ENCODE measurements around the gene CDK5RAP2.
"Not testable (repeated sequence)": the region's sequence is repeated elsewhere in the genome, so short reads cannot be mapped to it uniquely, and the experiment has no call there.

DNA sequence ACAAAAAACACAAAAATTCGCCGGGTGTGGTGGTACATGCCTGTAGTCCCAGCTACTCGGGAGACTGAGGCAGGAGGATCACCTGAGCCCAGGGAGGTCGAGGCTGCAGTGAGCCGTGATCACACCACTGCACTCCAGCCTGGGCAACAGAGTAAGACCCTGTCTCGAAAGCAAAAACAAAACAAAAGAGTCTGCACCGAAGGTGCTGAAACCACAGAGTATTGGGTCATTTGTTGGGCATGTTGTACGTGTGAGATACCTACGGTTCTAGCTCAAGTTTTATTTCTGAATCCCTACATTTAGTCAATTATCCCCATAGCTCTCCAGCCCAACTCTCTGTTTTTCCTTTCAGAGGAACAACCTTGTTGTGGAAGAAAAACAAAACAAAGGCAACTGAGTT, 118.3 kb downstream of the CDK5RAP2 start:
- not testable (repeated sequence) for TF ChIP-seq EZH2 (IDR thresholded peaks at IDR 0.05); POLR2AphosphoS5 (IDR thresholded peaks at IDR 0.05; ENCODE audit: borderline replicate concordance, low read depth, low read length); FOXP2 (optimal IDR thresholded peaks at IDR 0.05; ENCODE audit: control extremely low read depth, extremely low read length, insufficient read depth)
